ENCODE measurements around the gene TSEN2.

GRCh38 chr3:12446298-12446697 is 38.0 kb upstream of the TSEN2 start:
- TF ChIP-seq REST (IDR thresholded peaks at IDR 0.05; ENCODE audit: low read depth) (no peak), MAX (IDR thresholded peaks at IDR 0.05) (no peak), YY1 (IDR thresholded peaks at IDR 0.05; ENCODE audit: low read depth) (no peak), EP300 (IDR thresholded peaks at IDR 0.05; ENCODE audit: borderline replicate concordance) (no peak), CEBPB (IDR thresholded peaks at IDR 0.05) (no peak), ZBTB7A (IDR thresholded peaks at IDR 0.05; ENCODE audit: low read depth) (no peak), CREB1 (IDR thresholded peaks at IDR 0.05; ENCODE audit: low read depth) (no peak), FOXM1 (IDR thresholded peaks at IDR 0.05; ENCODE audit: borderline replicate concordance, low read depth) (no peak), RAD21 (IDR thresholded peaks at IDR 0.05; ENCODE audit: low read depth) (no peak), NFIC (IDR thresholded peaks at IDR 0.05) (no peak), TCF12 (IDR thresholded peaks at IDR 0.05; ENCODE audit: low read depth) (no peak), USF1 (IDR thresholded peaks at IDR 0.05) (no peak), TAF1 (IDR thresholded peaks at IDR 0.05; ENCODE audit: low read depth) (no peak), EGR1 (IDR thresholded peaks at IDR 0.05) (no peak)

All from Ishikawa (cell line).